Suprapubic skin (tissue), 4 donors: ENCODE results near the gene ORC4.

Source experiments
- POLR2A ChIP-seq, 2 donors: fragments of 450-650 bp; IDR thresholded peaks; one replicate each; pipeline ENCODE4 v1.6.1; 2017; ENCODE audit warnings: antibody characterized with exemption in 2 of 2, mild to moderate bottlenecking in 2 of 2, moderate library complexity in 2 of 2
- POLR2AphosphoS5 ChIP-seq, 3 donors: sonication (generic); formaldehyde crosslinking; IDR thresholded peaks; one replicate each; pipeline ENCODE4 v1.6.1; 2017; ENCODE audit warnings: antibody characterized with exemption in 3 of 3

- TF ChIP-seq POLR2A (IDR thresholded peaks at IDR 0.05): no peak
- TF ChIP-seq POLR2AphosphoS5 (IDR thresholded peaks at IDR 0.05): no peak
Observed at GRCh38 chr2:148007219-148007900, 13.2 kb downstream of the ORC4 start.
